RCC 7860 (cell line): Measurements from ENCODE around the gene CTNND1.

Experiments used
- DNase-seq: peaks from one replicate; pipeline ENCODE4 v3.0.0-alpha.2; 2015; ENCODE audit warnings: low spot score
- FAIRE-seq: peaks from 2 replicates; lab custom pipeline; 2012; peaks lifted over from hg19 to GRCh38; lab: Jason Lieb, UNC

CTNND1 gene

DNA sequence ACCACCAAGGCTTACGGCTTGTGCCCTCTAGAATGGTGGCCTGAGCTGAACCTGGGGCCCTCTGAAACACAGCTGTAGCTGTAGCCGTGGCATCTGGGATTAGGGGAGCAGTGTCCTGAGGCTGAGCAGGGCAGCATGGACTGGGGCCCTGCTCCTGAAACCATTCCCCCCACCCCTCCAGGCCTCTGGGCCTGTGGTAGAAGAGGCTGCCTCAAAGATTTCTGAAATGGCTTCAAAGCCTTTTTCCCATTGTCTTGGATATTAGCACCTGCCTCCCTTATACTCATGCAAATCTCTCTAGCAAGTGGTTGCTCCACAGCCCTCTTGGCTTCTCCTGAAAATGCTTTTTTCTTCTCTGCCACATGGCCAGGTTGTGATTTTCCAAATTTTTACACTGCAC is 106.9 kb downstream of the CTNND1 start:
- DNase-seq (no peak), FAIRE-seq (no peak)
